OCI-LY7 (cell line): ENCODE measurements around the gene PCNA. TPM values are rescaled to one million over a fixed set of nuclear protein-coding genes. Genes with fewer than 3 reads are reported as not detected.
A peak's percentile ranks its signal among the peaks of the same experiment; 100 is the strongest.

Experiments used
- Bru-seq: library from RNA; stranded (reverse); fragments of 400-500 nt; gene quantifications from one replicate; lab custom pipeline; 2021; lab: Mats Ljungman, UMichigan
- BruChase-seq, 2 experiments: library from RNA; stranded (reverse); fragments of 400-500 nt; gene quantifications; one replicate each; lab custom pipeline; 2021; lab: Mats Ljungman, UMichigan
- BruUV-seq: library from RNA; stranded (reverse); fragments of 400-500 nt; replicated peaks from 2 replicates; lab custom pipeline; 2021; lab: Mats Ljungman, UMichigan
- CTCF ChIA-PET: fragments of 300-600 bp; sonication (Branson Sonifier 250); formaldehyde crosslinking; loops from one replicate; lab custom pipeline; 2022; ENCODE audit warnings: antibody characterized with exemption; ENCODE audit not compliant: unreplicated experiment; lab: Charles Lee
- POLR2A ChIA-PET: fragments of 300-600 bp; sonication (Branson Sonifier 250); formaldehyde crosslinking; loops from one replicate; lab custom pipeline; 2022; ENCODE audit warnings: antibody characterized with exemption; lab: Charles Lee
- DNase-seq: peaks from one replicate; pipeline ENCODE4 v3.0.0-alpha.2; 2015; ENCODE audit warnings: low spot score
- H2AFZ ChIP-seq: fragments of 200-600 bp; sonication (generic), shearing (Covaris generic); 2 replicates; pipeline ENCODE4 v1.6.1; 2014; ENCODE audit warnings: mild to moderate bottlenecking, antibody characterized with exemption, low read length, moderate library complexity
- H3K27ac ChIP-seq: fragments of 200-600 bp; sonication (generic); 2 replicates; pipeline ENCODE4 v1.5.1; 2014; ENCODE audit warnings: mixed run types, low read depth, mild to moderate bottlenecking, moderate library complexity, low read length, inconsistent platforms; ENCODE audit not compliant: poor library complexity, severe bottlenecking
- H3K36me3 ChIP-seq: fragments of 200-600 bp; sonication (generic); 2 replicates; pipeline ENCODE4 v1.6.1; 2014; ENCODE audit warnings: mild to moderate bottlenecking, antibody characterized with exemption, low read length, moderate library complexity, mixed read lengths; ENCODE audit not compliant: insufficient read depth
- H3K4me1 ChIP-seq: fragments of 200-600 bp; sonication (generic); 2 replicates; pipeline ENCODE4 v1.5.1; 2014; ENCODE audit warnings: mild to moderate bottlenecking, low read length; ENCODE audit not compliant: insufficient read depth, poor library complexity, severe bottlenecking
- H3K4me2 ChIP-seq: fragments of 200-600 bp; sonication (generic); 2 replicates; pipeline ENCODE4 v1.6.1; 2014; ENCODE audit warnings: mild to moderate bottlenecking, low read length
- H3K4me3 ChIP-seq: fragments of 200-600 bp; sonication (generic); 2 replicates; pipeline ENCODE4 v1.5.1; 2014; ENCODE audit warnings: mild to moderate bottlenecking, low read depth, low read length; ENCODE audit not compliant: poor library complexity, severe bottlenecking
- H3K79me2 ChIP-seq: fragments of 200-600 bp; sonication (generic); 2 replicates; pipeline ENCODE4 v1.6.1; 2016; ENCODE audit warnings: low read depth, mild to moderate bottlenecking, low read length, moderate library complexity, mixed read lengths; ENCODE audit not compliant: insufficient read depth
- H3K9me2 ChIP-seq: fragments of 200-600 bp; sonication (generic); 2 replicates; pipeline ENCODE4 v1.6.1; 2016; ENCODE audit warnings: mild to moderate bottlenecking, low read length, mixed read lengths; ENCODE audit not compliant: insufficient read depth
- H3K9me3 ChIP-seq: fragments of 200-600 bp; sonication (generic); 2 replicates; pipeline ENCODE4 v1.6.1; 2014; ENCODE audit warnings: mild to moderate bottlenecking, mixed run types, low read length, mixed read lengths
- H4K20me1 ChIP-seq: fragments of 200-600 bp; sonication (generic); 2 replicates; pipeline ENCODE4 v1.6.1; 2014; ENCODE audit warnings: mild to moderate bottlenecking, antibody characterized with exemption, low read length, moderate library complexity, mixed read lengths; ENCODE audit not compliant: insufficient read depth
- CTCF ChIP-seq: fragments of 200-600 bp; sonication (generic); conservative IDR thresholded peaks from 2 replicates; pipeline ENCODE4 v1.5.1; 2014; ENCODE audit warnings: mild to moderate bottlenecking, antibody characterized with exemption, low read length, moderate library complexity, mixed read lengths
- EZH2phosphoT487 ChIP-seq: fragments of 200-600 bp; sonication (generic); IDR thresholded peaks from 2 replicates; pipeline ENCODE4 v1.6.1; 2018; ENCODE audit warnings: low read depth, borderline replicate concordance, mild to moderate bottlenecking, mixed run types, antibody characterized with exemption, low read length, moderate library complexity, mixed read lengths
- intact Hi-C: fragments of 100-400 bp; cut with micrococcal nuclease; formaldehyde crosslinking; loops from one replicate; pipeline ENCODE4 v1.10.0; 2022; ENCODE audit not compliant: unreplicated experiment
- long read RNA-seq: library from polyadenylated mRNA; stranded (forward); transcript quantifications from one replicate; pipeline ENCODE4 v2.0.0, GENCODE V29; 2022
- total RNA-seq, 2 experiments: library from RNA; depleted of rRNA in 1 of 2; stranded (reverse); fragments of >200 nt in 1 of 2; shearing (Covaris generic) in 1 of 2; gene quantifications; 2 replicates each; pipeline ENCODE4 v1.2.3, GENCODE V29; 2014 to 2022

PCNA gene
- total RNA-seq (2014; rRNA removed; shearing (Covaris generic)) (499 and 567 TPM in 2 replicates), total RNA-seq (2022) (470 and 513 TPM in 2 replicates), Bru-seq, nascent RNA (percentile 99 among the genes with signal in this experiment), BruChase-seq, experiment 1, labeled RNA remaining after a 6-hour chase (percentile 99 among the genes with signal in this experiment), BruChase-seq, experiment 2, labeled RNA remaining after a 2-hour chase (percentile 99 among the genes with signal in this experiment)
- long read RNA-seq, transcript PCNA-201 (6 exons, 1,344 nt): major isoform, 236 of 308 reads
- long read RNA-seq, transcript PCNA-202 (7 exons, 1,359 nt): minor isoform, 13 of 308 reads
- long read RNA-seq, partial matches to known transcripts: 51 of 308 reads
- long read RNA-seq, other reads (novel, unspliced or antisense): 8 of 308 reads

GRCh38 chr20:5119435-5120184, at the start of gene PCNA:
PCNA (minus strand) TSS chr20:5119958; CDS start chr20:5119798, 160 bp downstream.
- H3K9me2 ChIP-seq: no peaks in the 10 kb centered on the region
- peak within 1 kb of the TSS; percentile 89 for H3K27ac ChIP-seq
- DNase-seq: peak; percentile 99
- H3K9me3 ChIP-seq: no peaks in the 10 kb centered on the region
- peaks cover 47% of the 10 kb centered on the region for H3K4me1 ChIP-seq
- peak within 1 kb of the TSS; percentile 91 for H3K4me2 ChIP-seq
- no TSS peak for BruUV-seq
- H3K4me3 ChIP-seq: peak within 1 kb of the TSS; percentile 98
- H2AFZ ChIP-seq: peak within 1 kb of the TSS; percentile 50
- peaks cover 46% of the 10 kb centered on the region for H3K36me3 ChIP-seq
- ChIA-PET POLR2A (interaction anchor here (0.7 to 2.3 kb wide), 16 partner anchors 8 to 843 kb away, joined by 3 to 19 read pairs (median 4); no protein-coding TSS in a partner anchor), CTCF (interaction anchor here (0.8 kb wide), 1 partner anchor 73 kb away, joined by 4 read pairs; no protein-coding TSS in a partner anchor)
- intact Hi-C loops: loop anchor here (2.0 to 5.0 kb wide), 3 partner anchors 73 to 833 kb away; partner anchors contain the start of genes MCM8 and TRMT6
- H4K20me1 ChIP-seq: peaks cover 45% of the 10 kb centered on the region
- no peak for TF ChIP-seq EZH2phosphoT487
- no peak for TF ChIP-seq CTCF
- H3K79me2 ChIP-seq: peaks cover 51% of the 10 kb centered on the region

- peak; percentile 79 for DNase-seq
- peaks cover 4% of the 10 kb centered on the region; the same call in 1 of the 2 replicates for H3K36me3 ChIP-seq
- ChIA-PET CTCF (interaction anchor here (1.1 to 1.6 kb wide), 2 partner anchors 11 to 42 kb away, joined by 3 to 9 read pairs; partner anchors contain the start of gene CDS2), POLR2A (interaction anchor here (0.7 to 2.3 kb wide), 7 partner anchors 11 to 53 kb away, joined by 3 to 9 read pairs (median 3); partner anchors contain the start of gene CDS2)
- no peaks in the 10 kb centered on the region for H4K20me1 ChIP-seq
- peak overlapping the region; percentile 60 for H3K4me2 ChIP-seq
- TF ChIP-seq CTCF: no peak
- no peak for TF ChIP-seq EZH2phosphoT487
- peaks cover 28% of the 10 kb centered on the region for H3K4me1 ChIP-seq
- H3K27ac ChIP-seq: peak overlapping the region; percentile 20
- no TSS peak for BruUV-seq
- H3K4me3 ChIP-seq: peak overlapping the region; percentile 40
- intact Hi-C loops: no loop called here
- no peaks in the 10 kb centered on the region for H3K79me2 ChIP-seq
- no peaks in the 10 kb centered on the region for H3K9me3 ChIP-seq
- H2AFZ ChIP-seq: no peak overlapping the region
- no peaks in the 10 kb centered on the region for H3K9me2 ChIP-seq
Observed at GRCh38 chr20:5168651-5169396, 49.1 kb upstream of the PCNA start.
